ENCODE measurements around the gene UBL4A.

The UBL4A gene

GRCh38 chrX:154482786-154483185 is 3.6 kb downstream of the UBL4A start:
- no peak overlapping the region for H3K27ac Mint-ChIP-seq
- H3K9me3 Mint-ChIP-seq, result no peaks in the 10 kb centered on the region
- H3K4me3 Mint-ChIP-seq, result no peak overlapping the region

GRCh38 chrX:154481911-154482601 is 4.4 kb downstream of the UBL4A start:
- no peak for DNase-seq (ENCODE audit: low spot score)
- Mint-ChIP-seq H3K36me3 (ENCODE audit: low read depth) (peaks cover 11% of the 10 kb centered on the region), H3K27ac (no peak overlapping the region), H3K27me3 (ENCODE audit: low read depth) (no peaks in the 10 kb centered on the region), H3K9me3 (no peaks in the 10 kb centered on the region), H3K4me1 (ENCODE audit: low read depth) (peaks cover 11% of the 10 kb centered on the region), H3K4me3 (no peak overlapping the region)

More at GRCh38 chrX:154482786-154483185, 3.6 kb downstream of the UBL4A start:
- DNase-seq (ENCODE audit: low spot score), result no peak
- no peaks in the 10 kb centered on the region for H3K27me3 Mint-ChIP-seq (ENCODE audit: low read depth)
- H3K4me1 Mint-ChIP-seq (ENCODE audit: low read depth), result peaks cover 10% of the 10 kb centered on the region
- H3K36me3 Mint-ChIP-seq (ENCODE audit: low read depth), result peaks cover 13% of the 10 kb centered on the region

- H3K9me3 Mint-ChIP-seq, result no peaks in the 10 kb centered on the region
- no peak overlapping the region for H3K4me3 Mint-ChIP-seq
- peaks cover 17% of the 10 kb centered on the region for H3K4me1 Mint-ChIP-seq (ENCODE audit: low read depth)
- no peak overlapping the region for H3K27ac Mint-ChIP-seq
- DNase-seq (ENCODE audit: low spot score), result no peak
- peaks cover 11% of the 10 kb centered on the region for H3K36me3 Mint-ChIP-seq (ENCODE audit: low read depth)
- H3K27me3 Mint-ChIP-seq (ENCODE audit: low read depth), result no peaks in the 10 kb centered on the region
These were observed 5.2 kb downstream of the UBL4A start for GRCh38 chrX:154481195-154481594.

- H3K9me3 Mint-ChIP-seq, result no peaks in the 10 kb centered on the region
- H3K36me3 Mint-ChIP-seq (ENCODE audit: low read depth), result peaks cover 6% of the 10 kb centered on the region
- no peaks in the 10 kb centered on the region for H3K27me3 Mint-ChIP-seq (ENCODE audit: low read depth)
- peak within 1 kb of the TSS; percentile 92 for H3K4me3 Mint-ChIP-seq
- peaks cover 18% of the 10 kb centered on the region for H3K4me1 Mint-ChIP-seq (ENCODE audit: low read depth)
- H3K27ac Mint-ChIP-seq, result peak within 1 kb of the TSS; percentile 83
- DNase-seq (ENCODE audit: low spot score), result peak; percentile 93
These were observed 7.4 kb downstream of the UBL4A start, which contains the start of gene LAGE3 for GRCh38 chrX:154478728-154479622. TSS of gene LAGE3 (minus strand) at chrX:154479281. CDS start at chrX:154478915, 366 bp downstream.

GRCh38 chrX:154477891-154478477 is 8.4 kb downstream of the UBL4A start:
- Mint-ChIP-seq H3K27ac (peak overlapping the region; percentile 75), H3K9me3 (no peaks in the 10 kb centered on the region), H3K36me3 (ENCODE audit: low read depth) (no peaks in the 10 kb centered on the region), H3K4me3 (peak overlapping the region; percentile 92), H3K27me3 (ENCODE audit: low read depth) (no peaks in the 10 kb centered on the region), H3K4me1 (ENCODE audit: low read depth) (peaks cover 15% of the 10 kb centered on the region)
- no peak for DNase-seq (ENCODE audit: low spot score)

- Mint-ChIP-seq H3K4me1 (ENCODE audit: low read depth) (peaks cover 11% of the 10 kb centered on the region), H3K27me3 (ENCODE audit: low read depth) (no peaks in the 10 kb centered on the region), H3K36me3 (ENCODE audit: low read depth) (no peaks in the 10 kb centered on the region), H3K27ac (peak overlapping the region; percentile 31), H3K9me3 (no peaks in the 10 kb centered on the region), H3K4me3 (peak overlapping the region; percentile 40)
- DNase-seq (ENCODE audit: low spot score), result no peak
These were observed 9.6 kb downstream of the UBL4A start for GRCh38 chrX:154476821-154477220.

- no peak overlapping the region for H3K27ac Mint-ChIP-seq
- H3K9me3 Mint-ChIP-seq, result no peaks in the 10 kb centered on the region
- no peak overlapping the region for H3K4me3 Mint-ChIP-seq
- no peak for DNase-seq (ENCODE audit: low spot score)
- H3K4me1 Mint-ChIP-seq (ENCODE audit: low read depth), result peaks cover 11% of the 10 kb centered on the region
- no peaks in the 10 kb centered on the region for H3K27me3 Mint-ChIP-seq (ENCODE audit: low read depth)
- H3K36me3 Mint-ChIP-seq (ENCODE audit: low read depth), result no peaks in the 10 kb centered on the region
These were observed 12.7 kb downstream of the UBL4A start for GRCh38 chrX:154473683-154474082.

- Mint-ChIP-seq H3K27ac (no peak overlapping the region), H3K27me3 (ENCODE audit: low read depth) (no peaks in the 10 kb centered on the region), H3K9me3 (no peaks in the 10 kb centered on the region), H3K36me3 (ENCODE audit: low read depth) (no peaks in the 10 kb centered on the region), H3K4me3 (no peak overlapping the region), H3K4me1 (ENCODE audit: low read depth) (peaks cover 11% of the 10 kb centered on the region)
- no peak for DNase-seq (ENCODE audit: low spot score)
These were observed 13.5 kb downstream of the UBL4A start for GRCh38 chrX:154472685-154473632.

- DNase-seq (ENCODE audit: low spot score), result no peak
- Mint-ChIP-seq H3K9me3 (no peaks in the 10 kb centered on the region), H3K27me3 (ENCODE audit: low read depth) (no peaks in the 10 kb centered on the region), H3K27ac (no peak overlapping the region), H3K4me3 (no peak overlapping the region), H3K36me3 (ENCODE audit: low read depth) (no peaks in the 10 kb centered on the region), H3K4me1 (ENCODE audit: low read depth) (peaks cover 9% of the 10 kb centered on the region)
These were observed 14.4 kb downstream of the UBL4A start for GRCh38 chrX:154471839-154472684.

GRCh38 chrX:154470914-154471568 is 15.4 kb downstream of the UBL4A start:
- Mint-ChIP-seq H3K36me3 (ENCODE audit: low read depth) (no peaks in the 10 kb centered on the region), H3K4me1 (ENCODE audit: low read depth) (peaks cover 4% of the 10 kb centered on the region), H3K4me3 (no peak overlapping the region), H3K27ac (no peak overlapping the region), H3K27me3 (ENCODE audit: low read depth) (no peaks in the 10 kb centered on the region), H3K9me3 (no peaks in the 10 kb centered on the region)
- no peak for DNase-seq (ENCODE audit: low spot score)

GRCh38 chrX:154470434-154470833 is 16.0 kb downstream of the UBL4A start:
- no peak for DNase-seq (ENCODE audit: low spot score)
- Mint-ChIP-seq H3K27ac (no peak overlapping the region), H3K4me1 (ENCODE audit: low read depth) (peaks cover 1% of the 10 kb centered on the region), H3K4me3 (no peak overlapping the region), H3K9me3 (no peaks in the 10 kb centered on the region), H3K36me3 (ENCODE audit: low read depth) (no peaks in the 10 kb centered on the region), H3K27me3 (ENCODE audit: low read depth) (no peaks in the 10 kb centered on the region)

- Mint-ChIP-seq H3K36me3 (ENCODE audit: low read depth) (no peaks in the 10 kb centered on the region), H3K4me1 (ENCODE audit: low read depth) (no peaks in the 10 kb centered on the region), H3K9me3 (no peaks in the 10 kb centered on the region), H3K27me3 (ENCODE audit: low read depth) (no peaks in the 10 kb centered on the region), H3K4me3 (no peak overlapping the region), H3K27ac (no peak overlapping the region)
- no peak for DNase-seq (ENCODE audit: low spot score)
These were observed 16.5 kb downstream of the UBL4A start for GRCh38 chrX:154469880-154470279.

All from T-helper 2 cell treated with Interferon-gamma antibody and Interleukin-4, amounts not matched to agents 5 μg/mL and 100 μg/mL, for 36 hours (primary cell).